Measurements from ENCODE around the gene MAML1. TPM values are rescaled to one million over a fixed set of nuclear protein-coding genes. Genes with fewer than 3 reads are reported as not detected.

The MAML1 gene
- total and polyA plus RNA-seq, 2 experiments from 2014 or later = 9.6 to 43.9 TPM

GRCh38 chr5:179816401-179816795 is 83.8 kb downstream of the MAML1 start:
- no peak overlapping the region for H2AFZ ChIP-seq
- peaks cover 33% of the 10 kb centered on the region for H3K4me1 ChIP-seq (ENCODE audit: insufficient read depth)
- peaks cover 28% of the 10 kb centered on the region for H3F3A ChIP-seq (replicated peaks; ENCODE audit: low read depth)
- H3K36me3 ChIP-seq (ENCODE audit: insufficient read depth) = peaks cover 5% of the 10 kb centered on the region; the same call in 1 of the 2 replicates
- H3K9me3 Mint-ChIP-seq = no peaks in the 10 kb centered on the region
- H3K36me3 Mint-ChIP-seq (ENCODE audit: low read depth) = peaks cover 28% of the 10 kb centered on the region
- no peak overlapping the region for H3K27ac Mint-ChIP-seq
- ATAC-seq (peak; percentile 2), DNase-seq (ENCODE audit: low spot score) (peak; percentile 74)
- H3K27ac ChIP-seq (ENCODE audit: low read depth) = no peak overlapping the region
- H3K79me2 ChIP-seq (replicated peaks; ENCODE audit: insufficient read depth) = peaks cover 3% of the 10 kb centered on the region; the same call in 1 of the 2 replicates
- H4K20me1 ChIP-seq (replicated peaks; ENCODE audit: insufficient read depth) = no peaks in the 10 kb centered on the region
- H3K4me3 ChIP-seq = peak overlapping the region; percentile 57
- H3K4me3 Mint-ChIP-seq = peak overlapping the region; percentile 68
- peaks cover 12% of the 10 kb centered on the region; the same call in 1 of the 2 replicates for H3K27me3 ChIP-seq (ENCODE audit: insufficient read depth)
- H3K4me2 ChIP-seq = peak overlapping the region; percentile 84
- peaks cover 33% of the 10 kb centered on the region for H3K4me1 Mint-ChIP-seq
- H3K27me3 Mint-ChIP-seq (ENCODE audit: insufficient read depth, low read depth, poor library complexity) = peaks cover 37% of the 10 kb centered on the region
- TF ChIP-seq, protein P1, sequence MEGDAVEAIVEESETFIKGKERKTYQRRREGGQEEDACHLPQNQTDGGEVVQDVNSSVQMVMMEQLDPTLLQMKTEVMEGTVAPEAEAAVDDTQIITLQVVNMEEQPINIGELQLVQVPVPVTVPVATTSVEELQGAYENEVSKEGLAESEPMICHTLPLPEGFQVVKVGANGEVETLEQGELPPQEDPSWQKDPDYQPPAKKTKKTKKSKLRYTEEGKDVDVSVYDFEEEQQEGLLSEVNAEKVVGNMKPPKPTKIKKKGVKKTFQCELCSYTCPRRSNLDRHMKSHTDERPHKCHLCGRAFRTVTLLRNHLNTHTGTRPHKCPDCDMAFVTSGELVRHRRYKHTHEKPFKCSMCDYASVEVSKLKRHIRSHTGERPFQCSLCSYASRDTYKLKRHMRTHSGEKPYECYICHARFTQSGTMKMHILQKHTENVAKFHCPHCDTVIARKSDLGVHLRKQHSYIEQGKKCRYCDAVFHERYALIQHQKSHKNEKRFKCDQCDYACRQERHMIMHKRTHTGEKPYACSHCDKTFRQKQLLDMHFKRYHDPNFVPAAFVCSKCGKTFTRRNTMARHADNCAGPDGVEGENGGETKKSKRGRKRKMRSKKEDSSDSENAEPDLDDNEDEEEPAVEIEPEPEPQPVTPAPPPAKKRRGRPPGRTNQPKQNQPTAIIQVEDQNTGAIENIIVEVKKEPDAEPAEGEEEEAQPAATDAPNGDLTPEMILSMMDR (conservative IDR thresholded peaks at IDR 0.05; ENCODE audit: low read depth in 2 of 2) = no peak
- TF ChIP-seq, protein P2, sequence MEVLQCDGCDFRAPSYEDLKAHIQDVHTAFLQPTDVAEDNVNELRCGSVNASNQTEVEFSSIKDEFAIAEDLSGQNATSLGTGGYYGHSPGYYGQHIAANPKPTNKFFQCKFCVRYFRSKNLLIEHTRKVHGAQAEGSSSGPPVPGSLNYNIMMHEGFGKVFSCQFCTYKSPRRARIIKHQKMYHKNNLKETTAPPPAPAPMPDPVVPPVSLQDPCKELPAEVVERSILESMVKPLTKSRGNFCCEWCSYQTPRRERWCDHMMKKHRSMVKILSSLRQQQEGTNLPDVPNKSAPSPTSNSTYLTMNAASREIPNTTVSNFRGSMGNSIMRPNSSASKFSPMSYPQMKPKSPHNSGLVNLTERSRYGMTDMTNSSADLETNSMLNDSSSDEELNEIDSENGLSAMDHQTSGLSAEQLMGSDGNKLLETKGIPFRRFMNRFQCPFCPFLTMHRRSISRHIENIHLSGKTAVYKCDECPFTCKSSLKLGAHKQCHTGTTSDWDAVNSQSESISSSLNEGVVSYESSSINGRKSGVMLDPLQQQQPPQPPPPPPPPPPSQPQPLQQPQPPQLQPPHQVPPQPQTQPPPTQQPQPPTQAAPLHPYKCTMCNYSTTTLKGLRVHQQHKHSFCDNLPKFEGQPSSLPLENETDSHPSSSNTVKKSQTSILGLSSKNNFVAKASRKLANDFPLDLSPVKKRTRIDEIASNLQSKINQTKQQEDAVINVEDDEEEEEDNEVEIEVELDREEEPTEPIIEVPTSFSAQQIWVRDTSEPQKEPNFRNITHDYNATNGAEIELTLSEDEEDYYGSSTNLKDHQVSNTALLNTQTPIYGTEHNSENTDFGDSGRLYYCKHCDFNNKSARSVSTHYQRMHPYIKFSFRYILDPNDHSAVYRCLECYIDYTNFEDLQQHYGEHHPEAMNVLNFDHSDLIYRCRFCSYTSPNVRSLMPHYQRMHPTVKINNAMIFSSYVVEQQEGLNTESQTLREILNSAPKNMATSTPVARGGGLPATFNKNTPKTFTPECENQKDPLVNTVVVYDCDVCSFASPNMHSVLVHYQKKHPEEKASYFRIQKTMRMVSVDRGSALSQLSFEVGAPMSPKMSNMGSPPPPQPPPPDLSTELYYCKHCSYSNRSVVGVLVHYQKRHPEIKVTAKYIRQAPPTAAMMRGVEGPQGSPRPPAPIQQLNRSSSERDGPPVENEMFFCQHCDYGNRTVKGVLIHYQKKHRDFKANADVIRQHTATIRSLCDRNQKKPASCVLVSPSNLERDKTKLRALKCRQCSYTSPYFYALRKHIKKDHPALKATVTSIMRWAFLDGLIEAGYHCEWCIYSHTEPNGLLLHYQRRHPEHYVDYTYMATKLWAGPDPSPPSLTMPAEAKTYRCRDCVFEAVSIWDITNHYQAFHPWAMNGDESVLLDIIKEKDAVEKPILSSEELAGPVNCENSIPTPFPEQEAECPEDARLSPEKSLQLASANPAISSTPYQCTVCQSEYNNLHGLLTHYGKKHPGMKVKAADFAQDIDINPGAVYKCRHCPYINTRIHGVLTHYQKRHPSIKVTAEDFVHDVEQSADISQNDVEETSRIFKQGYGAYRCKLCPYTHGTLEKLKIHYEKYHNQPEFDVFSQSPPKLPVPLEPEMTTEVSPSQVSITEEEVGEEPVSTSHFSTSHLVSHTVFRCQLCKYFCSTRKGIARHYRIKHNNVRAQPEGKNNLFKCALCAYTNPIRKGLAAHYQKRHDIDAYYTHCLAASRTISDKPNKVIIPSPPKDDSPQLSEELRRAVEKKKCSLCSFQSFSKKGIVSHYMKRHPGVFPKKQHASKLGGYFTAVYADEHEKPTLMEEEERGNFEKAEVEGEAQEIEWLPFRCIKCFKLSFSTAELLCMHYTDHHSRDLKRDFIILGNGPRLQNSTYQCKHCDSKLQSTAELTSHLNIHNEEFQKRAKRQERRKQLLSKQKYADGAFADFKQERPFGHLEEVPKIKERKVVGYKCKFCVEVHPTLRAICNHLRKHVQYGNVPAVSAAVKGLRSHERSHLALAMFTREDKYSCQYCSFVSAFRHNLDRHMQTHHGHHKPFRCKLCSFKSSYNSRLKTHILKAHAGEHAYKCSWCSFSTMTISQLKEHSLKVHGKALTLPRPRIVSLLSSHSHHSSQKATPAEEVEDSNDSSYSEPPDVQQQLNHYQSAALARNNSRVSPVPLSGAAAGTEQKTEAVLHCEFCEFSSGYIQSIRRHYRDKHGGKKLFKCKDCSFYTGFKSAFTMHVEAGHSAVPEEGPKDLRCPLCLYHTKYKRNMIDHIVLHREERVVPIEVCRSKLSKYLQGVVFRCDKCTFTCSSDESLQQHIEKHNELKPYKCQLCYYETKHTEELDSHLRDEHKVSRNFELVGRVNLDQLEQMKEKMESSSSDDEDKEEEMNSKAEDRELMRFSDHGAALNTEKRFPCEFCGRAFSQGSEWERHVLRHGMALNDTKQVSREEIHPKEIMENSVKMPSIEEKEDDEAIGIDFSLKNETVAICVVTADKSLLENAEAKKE (CRISPR knock-in tag; IDR thresholded peaks at IDR 0.05) = no peak
- no peak for TF ChIP-seq EZH2 (IDR thresholded peaks at IDR 0.05; ENCODE audit: low read depth, unreplicated experiment)
- H3K9me2 ChIP-seq (ENCODE audit: insufficient read depth) = no peaks in the 10 kb centered on the region

Measured in GM23338 (cell line).